ENCODE data around the gene PRKAG3. TPM values are rescaled to one million over a fixed set of nuclear protein-coding genes. Genes with fewer than 3 reads are reported as not detected.

The PRKAG3 gene
- total RNA-seq, 1 experiment from 2014 or later: not detected

DNA sequence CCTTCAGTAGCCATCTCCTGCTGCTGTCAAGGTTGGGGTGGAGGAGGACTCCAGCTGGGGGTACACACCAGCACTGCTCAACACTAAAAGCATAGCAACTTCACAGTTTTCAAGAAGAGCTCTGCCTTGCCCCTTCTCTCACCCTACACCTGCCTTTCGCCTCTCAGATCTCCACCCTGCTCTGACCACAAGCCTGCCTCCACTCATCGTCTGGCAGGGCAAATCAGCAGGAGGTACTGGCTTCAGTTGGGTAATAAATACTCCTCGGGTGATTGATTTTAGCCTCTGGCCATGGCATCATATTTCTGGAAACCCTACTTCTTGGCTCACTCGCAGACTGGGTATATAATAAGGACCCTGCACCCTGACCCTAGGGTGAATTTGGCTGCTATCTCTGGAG, 3.1 kb upstream of the PRKAG3 start:
- Mint-ChIP-seq H3K9me3 (ENCODE audit: unreplicated experiment) (peaks cover 11% of the 10 kb centered on the region), H3K4me3 (ENCODE audit: unreplicated experiment) (no peak overlapping the region), H3K36me3 (ENCODE audit: insufficient read depth, unreplicated experiment) (no peaks in the 10 kb centered on the region), H3K27ac (ENCODE audit: low read depth, unreplicated experiment) (no peak overlapping the region), H3K4me1 (ENCODE audit: insufficient read depth, unreplicated experiment) (peaks cover 20% of the 10 kb centered on the region), H3K27me3 (ENCODE audit: insufficient read depth, unreplicated experiment) (peaks cover 6% of the 10 kb centered on the region)
- TF ChIP-seq, protein P1, sequence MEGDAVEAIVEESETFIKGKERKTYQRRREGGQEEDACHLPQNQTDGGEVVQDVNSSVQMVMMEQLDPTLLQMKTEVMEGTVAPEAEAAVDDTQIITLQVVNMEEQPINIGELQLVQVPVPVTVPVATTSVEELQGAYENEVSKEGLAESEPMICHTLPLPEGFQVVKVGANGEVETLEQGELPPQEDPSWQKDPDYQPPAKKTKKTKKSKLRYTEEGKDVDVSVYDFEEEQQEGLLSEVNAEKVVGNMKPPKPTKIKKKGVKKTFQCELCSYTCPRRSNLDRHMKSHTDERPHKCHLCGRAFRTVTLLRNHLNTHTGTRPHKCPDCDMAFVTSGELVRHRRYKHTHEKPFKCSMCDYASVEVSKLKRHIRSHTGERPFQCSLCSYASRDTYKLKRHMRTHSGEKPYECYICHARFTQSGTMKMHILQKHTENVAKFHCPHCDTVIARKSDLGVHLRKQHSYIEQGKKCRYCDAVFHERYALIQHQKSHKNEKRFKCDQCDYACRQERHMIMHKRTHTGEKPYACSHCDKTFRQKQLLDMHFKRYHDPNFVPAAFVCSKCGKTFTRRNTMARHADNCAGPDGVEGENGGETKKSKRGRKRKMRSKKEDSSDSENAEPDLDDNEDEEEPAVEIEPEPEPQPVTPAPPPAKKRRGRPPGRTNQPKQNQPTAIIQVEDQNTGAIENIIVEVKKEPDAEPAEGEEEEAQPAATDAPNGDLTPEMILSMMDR (IDR thresholded peaks at IDR 0.05; ENCODE audit: unreplicated experiment): no peak
- POLR2A ChIA-PET: interaction anchor here (0.6 to 0.9 kb wide), 3 partner anchors 23 to 341 kb away, joined by 3 read pairs; no protein-coding TSS in a partner anchor
- CTCF ChIA-PET: no interaction called here
- BruUV-seq (replicated peaks): no TSS peak
- DNase-seq (ENCODE audit: unreplicated experiment): peak; percentile 60
- intact Hi-C loops (cut with micrococcal nuclease): no loop called here

DNA sequence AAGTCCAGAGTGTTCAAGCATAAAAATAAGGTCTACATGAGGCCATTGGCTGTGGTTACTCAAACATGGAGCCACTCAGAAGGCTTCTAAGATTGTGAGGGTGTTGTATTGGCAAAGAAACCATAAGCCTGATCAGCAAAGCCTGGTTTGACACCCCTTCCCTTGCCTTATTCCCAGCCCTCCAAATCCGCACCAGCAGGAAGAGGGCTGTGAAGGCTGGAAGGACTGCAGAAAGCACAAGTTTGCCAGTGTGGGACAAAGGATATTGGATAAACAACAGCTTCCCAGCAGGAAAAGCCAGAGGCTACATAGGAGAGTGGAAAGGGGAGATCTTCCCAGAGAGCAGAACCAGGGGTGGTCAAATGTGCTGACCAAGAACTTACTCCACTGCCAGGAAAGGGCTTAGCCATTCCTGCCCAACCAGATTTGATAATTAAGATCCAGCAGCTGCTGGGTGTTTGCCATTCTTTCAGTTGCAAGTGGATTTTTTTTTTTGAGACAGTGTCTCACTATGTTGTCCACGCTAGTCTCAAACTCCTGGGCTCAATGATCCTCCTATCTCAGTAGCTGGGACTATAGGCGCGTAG, 1.5 kb upstream of the PRKAG3 start:
- Mint-ChIP-seq H3K4me3 (ENCODE audit: unreplicated experiment) (no peak overlapping the region), H3K36me3 (ENCODE audit: insufficient read depth, unreplicated experiment) (no peaks in the 10 kb centered on the region), H3K4me1 (ENCODE audit: insufficient read depth, unreplicated experiment) (peaks cover 15% of the 10 kb centered on the region), H3K27me3 (ENCODE audit: insufficient read depth, unreplicated experiment) (peaks cover 2% of the 10 kb centered on the region), H3K27ac (ENCODE audit: low read depth, unreplicated experiment) (no peak overlapping the region), H3K9me3 (ENCODE audit: unreplicated experiment) (peaks cover 10% of the 10 kb centered on the region)
- CTCF ChIA-PET: interaction anchor here (0.6 to 2.1 kb wide), 3 partner anchors 15 to 112 kb away, joined by 3 to 9 read pairs (median 4); no protein-coding TSS in a partner anchor
- POLR2A ChIA-PET: interaction anchor here (0.6 kb wide), 1 partner anchor 50 kb away, joined by 4 read pairs; no protein-coding TSS in a partner anchor
- intact Hi-C loops (cut with micrococcal nuclease): no loop called here
- no TSS peak for BruUV-seq (replicated peaks)
- TF ChIP-seq, protein P1 (IDR thresholded peaks at IDR 0.05; ENCODE audit: unreplicated experiment): no peak
- DNase-seq (ENCODE audit: unreplicated experiment): no peak

DNA sequence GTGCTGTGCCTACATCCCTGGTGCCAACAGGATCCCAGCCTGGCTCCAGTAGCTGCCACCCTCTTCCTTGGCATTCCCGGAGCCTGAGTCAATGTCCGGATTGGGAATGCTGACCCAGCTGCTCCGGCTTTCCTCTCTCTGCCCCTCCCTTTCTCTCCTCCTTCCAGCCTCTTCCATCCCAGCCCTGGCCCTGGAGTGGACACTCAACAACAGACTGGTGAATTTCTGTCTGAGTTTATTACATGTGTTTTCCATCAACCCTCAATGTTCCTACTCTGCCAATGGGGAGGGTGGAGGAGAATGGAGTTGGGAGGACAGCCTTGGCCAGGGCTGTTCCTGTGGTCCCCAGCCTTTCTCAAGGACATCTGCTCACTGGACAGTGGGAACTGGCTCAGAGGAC, 917 bp upstream of the PRKAG3 start:
- TF ChIP-seq, protein P1 (IDR thresholded peaks at IDR 0.05; ENCODE audit: unreplicated experiment): no peak
- no peak overlapping the region for H3K27ac Mint-ChIP-seq (ENCODE audit: low read depth, unreplicated experiment)
- H3K36me3 Mint-ChIP-seq (ENCODE audit: insufficient read depth, unreplicated experiment): no peaks in the 10 kb centered on the region
- no TSS peak for BruUV-seq (replicated peaks)
- ChIA-PET POLR2A (interaction anchor here (1.1 kb wide), 1 partner anchor 26 kb away, joined by 3 read pairs; no protein-coding TSS in a partner anchor), CTCF (interaction anchor here (0.6 to 2.1 kb wide), 3 partner anchors 15 to 112 kb away, joined by 3 to 9 read pairs (median 4); no protein-coding TSS in a partner anchor)
- peak; percentile 58 for DNase-seq (ENCODE audit: unreplicated experiment)
- intact Hi-C loops (cut with micrococcal nuclease): no loop called here
- no peak overlapping the region for H3K4me3 Mint-ChIP-seq (ENCODE audit: unreplicated experiment)
- H3K9me3 Mint-ChIP-seq (ENCODE audit: unreplicated experiment): peaks cover 4% of the 10 kb centered on the region
- H3K4me1 Mint-ChIP-seq (ENCODE audit: insufficient read depth, unreplicated experiment): peaks cover 15% of the 10 kb centered on the region
- H3K27me3 Mint-ChIP-seq (ENCODE audit: insufficient read depth, unreplicated experiment): peaks cover 8% of the 10 kb centered on the region

DNA sequence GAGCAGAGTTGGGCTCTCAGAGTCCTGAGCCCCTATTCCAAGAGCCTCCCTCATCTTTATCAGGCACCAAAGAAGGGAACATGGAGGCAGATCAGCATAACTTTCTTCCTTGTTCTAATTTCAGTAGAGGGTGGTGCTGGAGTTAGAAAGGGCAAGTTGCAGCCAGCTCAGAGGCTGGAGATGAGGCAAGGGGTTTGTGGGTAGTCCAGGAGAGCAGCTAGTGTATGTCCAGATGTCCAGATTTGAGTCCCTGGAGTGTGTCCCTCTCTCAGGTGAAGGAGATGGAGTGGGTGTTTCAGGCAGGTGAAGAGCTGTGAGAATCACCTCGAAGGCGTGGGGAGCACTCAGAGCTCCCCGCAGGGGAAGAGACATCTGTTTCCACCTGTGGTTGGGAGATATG, 478 bp upstream of the PRKAG3 start:
- Mint-ChIP-seq H3K4me3 (ENCODE audit: unreplicated experiment) (no peak overlapping the region), H3K4me1 (ENCODE audit: insufficient read depth, unreplicated experiment) (peaks cover 15% of the 10 kb centered on the region), H3K27me3 (ENCODE audit: insufficient read depth, unreplicated experiment) (peaks cover 13% of the 10 kb centered on the region), H3K9me3 (ENCODE audit: unreplicated experiment) (no peaks in the 10 kb centered on the region), H3K27ac (ENCODE audit: low read depth, unreplicated experiment) (no peak overlapping the region), H3K36me3 (ENCODE audit: insufficient read depth, unreplicated experiment) (no peaks in the 10 kb centered on the region)
- POLR2A ChIA-PET: interaction anchor here (1.1 kb wide), 1 partner anchor 25 kb away, joined by 3 read pairs; no protein-coding TSS in a partner anchor
- intact Hi-C loops (cut with micrococcal nuclease): no loop called here
- CTCF ChIA-PET: interaction anchor here (0.6 to 2.1 kb wide), 2 partner anchors 16 to 23 kb away, joined by 3 to 9 read pairs; no protein-coding TSS in a partner anchor
- no peak for DNase-seq (ENCODE audit: unreplicated experiment)
- no TSS peak for BruUV-seq (replicated peaks)
- TF ChIP-seq, protein P1 (IDR thresholded peaks at IDR 0.05; ENCODE audit: unreplicated experiment): no peak

Data from MCF 10A (cell line).